GM21526 (cell line): ENCODE data around the gene FAM131C.

Experiments used
- ATAC-seq: cut with Tn5 transposase; IDR thresholded peaks from one replicate; pipeline ENCODE4 v1.9.1; 2021; ENCODE audit warnings: moderate library complexity; ENCODE audit not compliant: unreplicated experiment, low FRiP score

The FAM131C gene

GRCh38 chr1:16078925-16079656, 5.6 kb upstream of the FAM131C start:
- peak; percentile 47 for ATAC-seq

DNA sequence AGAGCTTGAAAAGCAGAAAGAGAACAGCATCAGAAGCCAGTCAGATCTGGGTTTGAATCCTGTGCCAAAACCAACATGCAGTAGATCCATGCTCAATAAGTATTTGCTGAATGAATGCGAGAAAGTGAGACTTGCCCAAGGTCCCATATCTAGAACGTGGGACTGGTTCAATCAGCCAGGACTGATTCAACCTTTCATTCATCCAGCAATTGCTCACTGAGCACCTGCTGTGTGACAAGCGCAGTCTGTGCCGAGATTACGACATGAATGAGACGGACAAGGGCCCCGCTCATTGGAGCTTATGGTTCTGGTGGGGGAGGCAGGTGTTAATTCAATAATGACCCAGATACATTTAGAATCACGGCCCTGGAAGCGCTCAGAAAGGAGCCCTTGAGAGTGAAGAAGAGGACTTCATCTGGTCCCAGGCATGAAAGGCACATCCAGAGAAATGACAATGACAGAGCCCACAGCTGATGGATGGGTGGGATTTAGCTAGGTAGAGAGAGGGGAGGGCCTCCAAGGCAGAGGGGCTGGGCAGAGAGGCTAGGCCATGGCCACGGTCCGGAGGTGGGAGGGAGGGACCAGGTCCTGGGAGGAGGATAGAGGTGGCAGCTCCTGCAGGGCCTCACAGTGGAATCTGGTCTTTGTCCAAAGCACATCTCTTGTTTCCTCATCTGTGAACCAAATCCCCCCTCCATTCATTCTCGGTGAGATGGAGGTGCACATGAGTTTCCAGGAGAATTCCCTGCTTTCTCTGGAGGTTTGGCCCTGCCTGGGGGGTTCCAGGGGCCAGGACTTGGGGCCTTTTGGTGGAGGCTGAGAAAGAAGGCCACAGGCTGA, 4.2 kb upstream of the FAM131C start:
- ATAC-seq, result no peak

DNA sequence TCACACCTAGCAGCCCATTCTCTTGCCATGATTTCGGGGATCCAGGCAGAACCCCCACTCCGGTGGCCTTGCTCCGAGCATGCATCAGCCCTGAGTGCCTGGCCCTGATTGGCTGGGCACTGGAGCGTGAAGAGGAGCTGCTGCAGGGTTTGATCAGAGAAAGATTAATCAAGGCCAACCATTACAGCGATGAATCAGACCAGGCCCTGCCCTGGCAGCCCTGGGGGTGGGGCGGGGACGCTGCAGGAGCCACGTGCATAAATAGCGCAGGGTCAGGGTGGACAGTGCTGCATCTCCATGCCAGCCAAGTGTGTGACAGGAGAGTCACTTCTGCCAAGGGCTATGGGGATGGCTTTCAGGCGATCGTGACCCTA, 3.4 kb upstream of the FAM131C start:
- ATAC-seq, result no peak

GRCh38 chr1:16076031-16076864, 2.8 kb upstream of the FAM131C start:
- no peak for ATAC-seq

DNA sequence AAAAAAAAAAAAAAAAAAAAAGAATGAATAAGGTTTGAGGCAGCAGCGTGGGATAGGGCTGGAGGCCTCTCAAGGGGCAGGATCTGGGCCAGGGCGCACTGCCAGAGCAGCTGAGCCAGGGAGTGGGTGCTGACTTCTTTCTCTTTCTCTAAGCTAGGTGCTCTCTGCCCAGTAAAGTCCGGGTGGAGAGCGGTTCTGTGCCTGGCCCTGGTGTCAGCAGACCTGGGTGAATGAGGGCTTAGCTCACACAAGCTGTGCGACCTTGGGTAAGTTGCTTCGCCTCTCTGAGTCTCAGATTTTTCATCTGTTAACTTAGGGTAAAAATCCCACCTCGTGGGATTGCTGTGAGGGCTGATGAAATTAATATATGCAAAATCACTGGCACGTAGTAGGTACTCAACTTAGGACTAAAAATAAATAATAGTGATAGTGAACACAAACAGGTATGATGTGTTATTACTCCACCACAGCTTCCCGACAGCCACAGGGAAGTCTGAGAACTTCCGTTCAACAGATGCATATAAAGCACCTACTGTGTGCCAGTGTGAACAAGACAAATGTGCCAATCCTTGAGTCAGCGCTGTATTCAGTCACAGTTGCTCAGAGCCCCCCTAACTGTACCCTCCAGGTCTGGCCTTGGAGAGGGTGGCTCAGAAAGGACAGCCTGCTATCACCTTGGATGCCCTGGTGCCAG, 2.0 kb upstream of the FAM131C start:
- ATAC-seq, result no peak

DNA sequence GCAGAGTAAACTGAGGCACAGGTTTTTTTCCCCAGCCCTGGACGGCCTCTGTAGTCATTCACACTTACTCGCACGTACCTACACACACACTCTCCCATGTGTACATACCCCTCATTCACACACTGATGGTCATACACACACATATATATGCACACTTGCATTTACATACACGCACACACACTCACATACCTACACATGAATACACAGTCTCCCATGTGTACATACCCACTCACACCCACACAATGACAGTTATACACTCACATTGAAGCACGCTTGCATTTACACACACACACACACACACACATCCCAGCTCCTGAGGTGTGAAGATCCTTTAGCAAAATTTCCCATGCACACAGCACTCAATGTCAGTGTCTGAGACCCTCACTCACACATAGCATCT, 766 bp upstream of the FAM131C start:
- no peak for ATAC-seq

- no peak for ATAC-seq
Observed at GRCh38 chr1:16072616-16073484, 601 bp downstream of the FAM131C start.

- no peak for ATAC-seq
Observed at GRCh38 chr1:16072095-16072494, 1.4 kb downstream of the FAM131C start.

GRCh38 chr1:16071614-16072013, 1.8 kb downstream of the FAM131C start:
- no peak for ATAC-seq

DNA sequence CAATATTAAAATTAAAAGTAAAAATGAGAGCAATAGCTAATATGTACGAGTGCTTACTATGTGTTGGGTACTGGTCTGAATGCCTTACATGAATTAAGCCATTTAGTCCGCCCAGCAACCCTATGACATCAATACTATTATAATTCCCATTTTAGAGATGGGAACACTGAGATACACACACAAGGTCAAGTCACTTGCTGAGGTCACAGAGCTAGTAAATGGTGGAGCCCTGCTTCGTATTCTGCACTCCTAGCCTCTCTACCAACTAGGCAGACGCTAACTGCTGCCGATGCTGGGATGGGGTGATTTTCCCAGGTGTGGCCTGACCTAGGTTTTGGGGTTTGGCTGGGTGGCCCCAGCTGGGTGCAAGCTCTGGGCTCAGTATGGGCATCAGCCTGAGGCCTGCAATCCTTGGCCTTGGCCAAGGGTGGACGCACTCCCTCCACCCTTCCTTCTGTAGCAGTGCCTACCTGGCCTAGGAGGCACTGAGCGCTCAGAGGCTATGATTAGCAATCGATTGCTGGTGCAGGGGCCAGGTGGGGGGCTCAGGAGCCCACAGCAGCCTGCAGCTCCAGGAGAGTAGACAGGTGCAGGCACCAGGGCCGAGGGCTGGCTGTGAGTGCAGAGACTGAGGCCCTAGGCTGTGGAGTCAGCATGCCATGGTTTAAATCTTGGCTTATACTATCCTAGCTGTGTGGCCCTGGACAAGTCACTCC, 2.7 kb downstream of the FAM131C start:
- no peak for ATAC-seq

- no peak for ATAC-seq
Observed at GRCh38 chr1:16068356-16069270, 4.8 kb downstream of the FAM131C start.

DNA sequence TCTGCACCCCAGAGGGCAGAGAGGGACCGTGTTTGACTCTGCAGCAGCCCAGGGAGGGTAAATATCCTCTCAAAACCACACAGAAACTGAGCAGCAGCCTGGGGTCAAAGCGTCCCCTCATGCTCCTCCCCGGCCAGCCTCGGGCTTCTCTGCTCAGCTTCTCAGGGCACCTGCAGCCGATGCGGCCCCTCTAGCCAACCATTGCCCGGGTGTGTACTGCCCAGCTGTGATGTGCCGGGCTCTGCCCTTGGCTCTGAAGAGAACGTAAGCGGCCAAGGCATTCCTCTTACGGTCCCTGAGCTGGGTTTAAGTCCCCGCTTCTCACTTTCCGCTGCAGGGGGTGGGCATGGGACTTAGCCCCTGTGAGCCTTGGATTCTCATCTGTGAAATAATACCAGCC, 5.5 kb downstream of the FAM131C start:
- no peak for ATAC-seq

- no peak for ATAC-seq
Observed at GRCh38 chr1:16067127-16067768, 6.2 kb downstream of the FAM131C start.

DNA sequence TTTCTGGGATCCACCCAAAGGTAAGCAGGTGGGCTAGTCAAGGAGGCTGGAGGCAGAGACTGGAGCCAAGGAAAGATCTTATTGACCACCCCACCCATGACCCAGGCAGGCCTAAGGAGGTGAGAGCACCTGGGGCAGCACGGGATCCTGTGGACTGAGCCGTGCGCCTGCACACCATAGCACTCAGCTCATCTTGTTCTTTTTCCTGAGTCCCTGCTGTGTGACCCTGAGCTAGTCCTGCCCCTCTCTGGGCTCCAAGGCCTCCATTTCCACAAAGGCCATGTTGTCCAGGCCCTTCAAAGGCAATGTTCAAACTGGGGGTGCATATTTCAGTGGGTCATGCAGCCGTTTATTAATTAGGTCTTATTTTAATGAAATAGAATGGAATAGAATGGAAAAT, 7.2 kb downstream of the FAM131C start:
- no peak for ATAC-seq

DNA sequence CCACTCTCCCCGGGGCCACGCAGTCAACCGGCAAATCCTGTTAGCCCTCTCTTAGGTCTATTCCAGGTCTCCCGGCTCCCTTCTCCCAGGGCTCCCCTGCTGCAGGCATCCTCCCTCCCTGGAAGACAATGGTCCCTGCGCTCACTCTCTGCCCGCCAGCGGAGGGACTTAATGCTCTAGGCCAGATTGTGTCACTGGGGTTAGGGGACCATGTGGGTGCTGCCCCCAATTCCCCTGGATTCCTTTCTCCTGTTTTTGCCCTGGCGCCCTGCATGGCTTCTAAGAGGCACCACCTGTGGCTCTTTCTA, 8.2 kb downstream of the FAM131C start:
- ATAC-seq, result no peak

GRCh38 chr1:16064536-16065268, 8.7 kb downstream of the FAM131C start:
- no peak for ATAC-seq

GRCh38 chr1:16063921-16064320, 9.5 kb downstream of the FAM131C start:
- ATAC-seq, result no peak
